Measurements from ENCODE around the gene SHD.
"Not testable (repeated sequence)": the region's sequence is repeated elsewhere in the genome, so short reads cannot be mapped to it uniquely, and the experiment has no call there.

SHD gene

GRCh38 chr19:4277191-4277696, 1.8 kb upstream of the SHD start:
- Mint-ChIP-seq H3K9me3 (no peaks in the 10 kb centered on the region), H3K36me3 (ENCODE audit: low read depth) (peaks cover under 1% of the 10 kb centered on the region), H3K27me3 (ENCODE audit: low read depth) (peaks cover 29% of the 10 kb centered on the region), H3K4me1 (ENCODE audit: low read depth) (peaks cover 2% of the 10 kb centered on the region), H3K4me3 (no peak overlapping the region), H3K27ac (no peak overlapping the region)
- DNase-seq (ENCODE audit: low spot score) = no peak

GRCh38 chr19:4278010-4278409, 1.1 kb upstream of the SHD start:
- no peaks in the 10 kb centered on the region for H3K9me3 Mint-ChIP-seq
- H3K36me3 Mint-ChIP-seq (ENCODE audit: low read depth) = no peaks in the 10 kb centered on the region
- H3K27ac Mint-ChIP-seq = no peak overlapping the region
- peaks cover 29% of the 10 kb centered on the region for H3K27me3 Mint-ChIP-seq (ENCODE audit: low read depth)
- no peak overlapping the region for H3K4me3 Mint-ChIP-seq
- no peak for DNase-seq (ENCODE audit: low spot score)
- peaks cover 2% of the 10 kb centered on the region for H3K4me1 Mint-ChIP-seq (ENCODE audit: low read depth)

- DNase-seq (ENCODE audit: low spot score) = no peak
- Mint-ChIP-seq H3K9me3 (no peaks in the 10 kb centered on the region), H3K4me1 (ENCODE audit: low read depth) (peaks cover 2% of the 10 kb centered on the region), H3K36me3 (ENCODE audit: low read depth) (no peaks in the 10 kb centered on the region), H3K4me3 (no peak overlapping the region), H3K27me3 (ENCODE audit: low read depth) (peaks cover 29% of the 10 kb centered on the region), H3K27ac (no peak overlapping the region)
Observed at GRCh38 chr19:4279267-4279529, 132 bp downstream of the SHD start.

GRCh38 chr19:4279530-4280422, 710 bp downstream of the SHD start:
- Mint-ChIP-seq H3K27me3 (ENCODE audit: low read depth) (peaks cover 29% of the 10 kb centered on the region), H3K9me3 (no peaks in the 10 kb centered on the region), H3K27ac (peak overlapping the region; percentile 41), H3K4me1 (ENCODE audit: low read depth) (peaks cover 2% of the 10 kb centered on the region), H3K36me3 (ENCODE audit: low read depth) (no peaks in the 10 kb centered on the region), H3K4me3 (no peak overlapping the region)
- DNase-seq (ENCODE audit: low spot score) = no peak

GRCh38 chr19:4284176-4284958, 5.3 kb downstream of the SHD start:
- H3K4me3 Mint-ChIP-seq = no peak overlapping the region
- H3K4me1 Mint-ChIP-seq (ENCODE audit: low read depth) = peaks cover 2% of the 10 kb centered on the region
- peaks cover 15% of the 10 kb centered on the region for H3K27me3 Mint-ChIP-seq (ENCODE audit: low read depth)
- no peaks in the 10 kb centered on the region for H3K9me3 Mint-ChIP-seq
- no peak overlapping the region for H3K27ac Mint-ChIP-seq
- DNase-seq (ENCODE audit: low spot score) = no peak
- no peaks in the 10 kb centered on the region for H3K36me3 Mint-ChIP-seq (ENCODE audit: low read depth)

- Mint-ChIP-seq H3K9me3 (no peaks in the 10 kb centered on the region), H3K4me1 (ENCODE audit: low read depth) (no peaks in the 10 kb centered on the region), H3K27ac (no peak overlapping the region), H3K27me3 (ENCODE audit: low read depth) (peaks cover 11% of the 10 kb centered on the region), H3K4me3 (no peak overlapping the region), H3K36me3 (ENCODE audit: low read depth) (no peaks in the 10 kb centered on the region)
- DNase-seq (ENCODE audit: low spot score) = no peak
Observed at GRCh38 chr19:4284974-4285373, 5.9 kb downstream of the SHD start.

- H3K36me3 Mint-ChIP-seq (ENCODE audit: low read depth); DNase-seq (ENCODE audit: low spot score); H3K27me3 Mint-ChIP-seq (ENCODE audit: low read depth); H3K27ac Mint-ChIP-seq; H3K4me3 Mint-ChIP-seq; H3K4me1 Mint-ChIP-seq (ENCODE audit: low read depth); H3K9me3 Mint-ChIP-seq: not testable (repeated sequence)
Observed at GRCh38 chr19:4286141-4286540, 7.1 kb downstream of the SHD start.

- no peak for DNase-seq (ENCODE audit: low spot score)
- H3K27ac Mint-ChIP-seq = no peak overlapping the region
- no peaks in the 10 kb centered on the region for H3K4me1 Mint-ChIP-seq (ENCODE audit: low read depth)
- no peaks in the 10 kb centered on the region for H3K27me3 Mint-ChIP-seq (ENCODE audit: low read depth)
- no peaks in the 10 kb centered on the region for H3K9me3 Mint-ChIP-seq
- no peak overlapping the region for H3K4me3 Mint-ChIP-seq
- H3K36me3 Mint-ChIP-seq (ENCODE audit: low read depth) = no peaks in the 10 kb centered on the region
Observed at GRCh38 chr19:4288091-4288777, 9.2 kb downstream of the SHD start.

GRCh38 chr19:4291184-4291732, 12.2 kb downstream of the SHD start:
- Mint-ChIP-seq H3K36me3 (ENCODE audit: low read depth) (no peaks in the 10 kb centered on the region), H3K9me3 (no peaks in the 10 kb centered on the region), H3K27ac (no peak overlapping the region), H3K27me3 (ENCODE audit: low read depth) (no peaks in the 10 kb centered on the region), H3K4me3 (no peak overlapping the region), H3K4me1 (ENCODE audit: low read depth) (no peaks in the 10 kb centered on the region)
- no peak for DNase-seq (ENCODE audit: low spot score)

- H3K4me3 Mint-ChIP-seq = no peak overlapping the region
- no peak overlapping the region for H3K27ac Mint-ChIP-seq
- DNase-seq (ENCODE audit: low spot score) = no peak
- no peaks in the 10 kb centered on the region for H3K27me3 Mint-ChIP-seq (ENCODE audit: low read depth)
- H3K36me3 Mint-ChIP-seq (ENCODE audit: low read depth) = no peaks in the 10 kb centered on the region
- H3K4me1 Mint-ChIP-seq (ENCODE audit: low read depth) = no peaks in the 10 kb centered on the region
- no peaks in the 10 kb centered on the region for H3K9me3 Mint-ChIP-seq
Observed at GRCh38 chr19:4292515-4292914, 13.4 kb downstream of the SHD start.

- Mint-ChIP-seq H3K9me3 (no peaks in the 10 kb centered on the region), H3K4me3 (no peak overlapping the region), H3K27ac (no peak overlapping the region), H3K4me1 (ENCODE audit: low read depth) (peaks cover 4% of the 10 kb centered on the region), H3K36me3 (ENCODE audit: low read depth) (no peaks in the 10 kb centered on the region), H3K27me3 (ENCODE audit: low read depth) (no peaks in the 10 kb centered on the region)
- no peak for DNase-seq (ENCODE audit: low spot score)
Observed at GRCh38 chr19:4294389-4294788, 15.3 kb downstream of the SHD start.

GRCh38 chr19:4295972-4296771, 17.1 kb downstream of the SHD start:
- peaks cover 7% of the 10 kb centered on the region for H3K4me1 Mint-ChIP-seq (ENCODE audit: low read depth)
- DNase-seq (ENCODE audit: low spot score) = no peak
- H3K36me3 Mint-ChIP-seq (ENCODE audit: low read depth) = no peaks in the 10 kb centered on the region
- no peaks in the 10 kb centered on the region for H3K9me3 Mint-ChIP-seq
- H3K4me3 Mint-ChIP-seq = no peak overlapping the region
- no peaks in the 10 kb centered on the region for H3K27me3 Mint-ChIP-seq (ENCODE audit: low read depth)
- H3K27ac Mint-ChIP-seq = peak overlapping the region; percentile 41
